ENCODE measurements around the gene SEC14L2.
A peak's percentile ranks its signal among the peaks of the same experiment; 100 is the strongest.
"Not testable (repeated sequence)": the region's sequence is repeated elsewhere in the genome, so short reads cannot be mapped to it uniquely, and the experiment has no call there.

Gene SEC14L2

DNA sequence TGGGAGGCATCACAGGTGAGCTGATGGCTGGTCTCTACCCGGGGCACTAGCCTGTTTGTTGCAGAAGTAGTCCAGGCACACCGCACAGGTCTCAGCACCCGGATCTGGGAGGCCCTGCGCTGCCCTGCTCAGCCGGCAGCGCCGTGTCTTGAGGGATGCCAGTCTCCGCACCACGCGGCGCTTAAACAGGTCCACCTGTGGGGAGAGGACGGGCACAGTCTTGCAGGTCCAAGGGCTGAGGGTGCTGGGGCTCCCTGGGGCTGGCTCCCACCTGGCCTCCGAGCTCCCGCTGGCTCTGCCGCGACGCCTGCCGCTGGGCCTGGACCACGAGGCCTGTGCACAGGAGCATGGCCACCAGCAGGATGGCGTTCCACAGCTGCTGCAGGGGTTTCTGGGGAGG is 16.8 kb upstream of the SEC14L2 start:
- DNase-seq = no peak

DNA sequence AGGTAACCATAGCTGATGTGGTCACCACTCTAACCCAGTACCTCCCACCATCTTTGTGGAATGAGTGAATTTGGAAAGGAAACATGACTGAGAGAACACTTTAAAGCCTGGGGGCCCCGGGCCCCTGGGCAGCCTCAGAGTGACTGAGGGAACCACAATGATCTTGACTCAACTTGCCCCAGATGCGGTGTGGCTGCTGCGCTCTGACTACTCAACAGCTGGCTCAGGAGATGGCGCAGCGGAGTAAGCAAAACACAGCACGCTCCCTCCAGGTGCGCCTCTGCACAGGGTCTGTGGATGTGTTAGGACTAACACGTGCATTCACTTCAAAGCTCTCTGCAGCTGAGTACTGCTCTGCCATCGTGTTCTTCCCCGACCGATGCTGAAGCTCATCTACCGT is 15.6 kb upstream of the SEC14L2 start:
- DNase-seq = no peak

DNA sequence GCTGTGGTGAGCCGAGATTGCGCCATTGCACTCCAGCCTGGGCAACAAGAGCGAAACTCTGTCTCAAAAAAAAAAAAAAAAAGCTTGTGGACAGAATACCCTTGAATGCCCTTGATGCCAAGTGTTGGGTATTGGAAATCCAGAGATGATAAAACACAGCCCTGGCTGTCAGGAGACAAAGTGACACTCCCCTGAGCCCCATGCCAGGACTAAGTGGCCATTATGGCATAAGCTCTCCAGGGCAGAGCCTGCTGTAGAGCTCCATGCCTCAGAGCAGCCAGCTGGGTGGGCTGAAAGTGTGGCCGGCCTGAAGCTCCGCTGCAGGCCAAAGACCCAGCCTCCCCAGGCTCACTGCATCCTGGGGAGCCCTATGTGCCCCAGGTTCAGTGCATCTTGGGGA is 14.5 kb upstream of the SEC14L2 start:
- no peak for DNase-seq

DNA sequence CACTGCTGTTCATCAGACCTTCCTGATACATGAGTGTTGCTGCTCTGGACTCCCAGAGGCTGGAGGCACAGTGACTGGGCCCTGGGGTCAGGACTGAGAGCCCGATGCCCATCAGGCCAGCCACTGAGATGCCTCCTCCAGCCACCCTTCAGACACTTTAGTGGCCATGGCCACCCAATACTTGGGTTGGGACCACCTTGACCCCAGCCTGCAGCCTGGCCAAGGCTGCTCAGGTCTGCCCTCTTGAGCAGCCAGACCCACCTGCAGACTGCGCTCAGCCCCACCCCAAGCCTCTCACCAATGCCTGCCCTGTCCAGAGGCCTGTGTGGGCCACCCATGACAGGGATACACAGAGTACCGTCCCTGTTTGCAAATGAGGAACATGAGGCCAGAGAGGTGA is 13.8 kb upstream of the SEC14L2 start:
- no peak for DNase-seq

DNA sequence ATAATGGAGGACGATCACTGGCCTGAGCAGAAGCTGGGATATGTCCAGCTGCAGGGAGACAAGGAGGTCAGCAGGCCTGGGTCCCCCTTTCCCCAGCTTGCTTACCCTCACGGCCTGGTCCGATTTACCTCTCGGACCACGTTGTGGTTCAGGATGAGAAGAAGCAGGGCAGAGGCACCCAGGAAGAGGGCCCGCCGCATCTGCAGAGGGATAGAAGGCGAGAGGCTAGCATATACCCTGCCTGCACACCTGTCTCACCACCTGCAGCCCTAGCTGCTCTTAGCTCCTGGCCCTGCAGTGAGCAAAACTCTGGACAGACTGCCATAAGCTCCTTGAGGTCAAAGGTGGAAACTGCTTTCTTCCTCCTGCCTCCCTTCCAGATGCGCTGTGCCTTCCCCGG is 10.9 kb upstream of the SEC14L2 start:
- no peak for DNase-seq

DNA sequence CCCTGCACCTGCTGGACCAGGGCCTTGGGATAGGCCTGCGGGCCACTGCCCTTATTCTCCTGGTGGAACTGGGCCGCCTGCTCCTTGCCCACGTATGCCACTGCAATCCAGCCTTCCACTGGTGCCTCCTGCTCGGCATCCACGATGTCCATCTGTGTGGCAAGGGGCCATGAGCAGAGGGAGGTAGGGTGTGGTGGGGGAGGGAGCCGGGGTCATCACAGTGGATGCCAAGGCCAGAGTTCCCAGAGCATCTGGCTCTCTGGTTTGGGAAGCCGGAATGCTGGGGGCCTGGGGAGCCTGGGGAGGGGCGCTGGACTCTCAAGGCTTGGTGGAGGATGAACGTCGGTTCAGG is 10.2 kb upstream of the SEC14L2 start:
- DNase-seq = no peak

DNA sequence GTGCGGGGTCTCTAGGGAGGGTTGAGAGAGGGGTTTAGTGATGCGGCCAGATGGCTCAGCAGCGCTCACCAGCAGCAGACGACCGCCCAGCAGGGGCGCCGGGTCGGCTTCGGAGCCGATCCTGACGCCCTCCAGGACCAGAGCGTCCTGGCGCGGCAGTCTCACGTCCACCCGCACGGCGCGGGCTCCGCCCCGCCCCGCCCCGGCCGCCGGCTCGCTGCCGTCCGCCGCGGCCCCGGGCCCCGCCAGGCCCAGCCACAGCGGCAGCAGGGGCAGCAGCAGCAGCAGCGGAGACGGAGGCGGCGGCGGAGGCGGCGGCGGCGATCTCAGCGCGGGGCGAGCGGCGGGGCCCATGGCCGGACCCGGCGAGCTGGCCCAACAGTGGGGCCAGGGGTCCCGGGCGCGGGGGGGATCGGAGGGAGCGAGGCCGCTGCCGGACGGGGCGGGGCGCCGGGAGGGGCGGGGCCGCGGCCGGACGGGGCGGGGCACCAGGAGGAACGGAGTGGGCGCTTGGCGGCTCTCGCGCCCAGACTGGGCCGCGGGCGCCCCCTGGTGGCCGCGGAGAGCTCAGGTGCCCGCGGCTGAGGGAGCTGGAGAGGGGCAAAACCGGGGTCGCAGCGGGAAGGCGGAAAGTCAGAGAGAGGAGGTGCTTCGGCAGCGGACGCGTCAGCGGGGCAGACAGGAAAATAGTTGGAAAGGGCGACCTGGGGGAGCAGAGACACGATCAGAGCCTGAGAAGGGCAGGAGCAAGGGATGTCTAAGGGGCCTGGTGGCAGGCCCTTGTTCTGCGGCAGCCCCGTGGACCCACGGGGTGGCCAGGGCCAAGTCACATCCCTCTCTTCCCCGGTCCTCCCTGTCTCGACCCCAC is 9.6 kb upstream of the SEC14L2 start, which contains the start of gene RNF215:
TSS of gene RNF215 (minus strand) at position 452 of the 868 bp plus-strand sequence. CDS start at position 354, 98 bp downstream.
- DNase-seq = peak; percentile 89

DNA sequence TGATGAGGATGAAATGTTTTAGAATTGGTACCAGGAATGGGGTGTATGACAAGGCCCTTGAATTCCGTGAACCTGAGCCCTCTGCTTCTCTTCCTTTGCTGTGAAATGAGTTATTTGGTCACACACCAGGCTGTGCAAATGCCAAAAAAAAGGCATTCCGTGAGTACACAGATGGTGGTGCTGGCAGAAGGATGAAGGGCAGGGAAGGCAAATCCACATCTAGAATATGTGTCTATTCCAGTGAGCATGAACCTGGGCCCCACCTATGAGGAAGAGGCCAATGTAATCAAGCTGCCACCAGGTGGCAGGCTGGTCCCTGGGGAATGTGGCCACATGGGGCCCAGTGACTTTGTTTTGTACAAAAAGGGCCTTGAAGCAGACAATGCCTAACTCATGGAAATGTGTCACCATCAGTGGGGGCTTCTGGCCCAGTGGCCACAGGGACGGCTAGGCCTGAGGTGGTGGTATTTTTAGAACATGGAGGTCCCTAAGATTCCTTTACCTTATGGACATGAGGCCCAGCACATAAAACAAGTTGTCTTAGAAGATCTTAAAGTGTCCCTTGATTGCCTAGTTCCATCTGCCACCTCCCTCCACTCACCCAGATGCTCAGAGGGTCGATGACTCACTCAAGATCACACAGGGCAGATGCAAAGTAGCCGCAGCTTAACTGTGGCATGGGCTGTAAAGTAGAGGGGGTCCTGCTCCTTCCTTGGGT is 5.7 kb upstream of the SEC14L2 start:
- peak; percentile 68 for DNase-seq

DNA sequence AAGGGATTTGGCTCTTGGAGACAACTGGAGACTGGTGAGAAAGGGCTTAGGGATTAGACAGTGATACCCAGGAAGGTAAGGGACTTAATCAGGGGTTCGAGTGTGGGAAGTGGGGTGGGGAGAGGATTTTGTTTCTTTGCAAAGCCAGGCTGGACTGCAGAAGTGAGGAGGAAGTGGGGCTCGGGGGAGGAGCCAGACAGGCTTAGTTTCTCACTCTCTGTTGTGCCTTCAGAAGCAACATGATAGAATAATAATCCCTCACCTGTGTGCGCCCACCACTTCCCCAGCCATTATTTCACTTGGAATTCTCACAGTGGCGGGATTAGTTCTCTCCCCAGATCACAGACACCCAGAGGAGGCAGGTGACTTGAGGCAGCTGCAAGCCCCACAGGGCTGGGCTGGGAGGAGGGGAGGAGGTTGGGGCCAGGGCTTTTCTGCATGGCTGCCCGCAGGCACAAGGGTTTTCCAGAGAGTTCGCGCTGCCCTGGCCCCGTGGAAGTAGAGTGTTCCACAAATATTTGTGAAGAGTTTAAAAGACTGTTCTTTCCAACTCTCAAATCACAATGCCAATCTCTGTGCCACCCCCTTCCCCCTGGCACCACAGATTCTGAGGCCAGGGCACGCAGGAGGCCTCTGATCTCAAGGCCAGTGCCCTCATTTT is 4.0 kb upstream of the SEC14L2 start:
- no peak for DNase-seq

DNA sequence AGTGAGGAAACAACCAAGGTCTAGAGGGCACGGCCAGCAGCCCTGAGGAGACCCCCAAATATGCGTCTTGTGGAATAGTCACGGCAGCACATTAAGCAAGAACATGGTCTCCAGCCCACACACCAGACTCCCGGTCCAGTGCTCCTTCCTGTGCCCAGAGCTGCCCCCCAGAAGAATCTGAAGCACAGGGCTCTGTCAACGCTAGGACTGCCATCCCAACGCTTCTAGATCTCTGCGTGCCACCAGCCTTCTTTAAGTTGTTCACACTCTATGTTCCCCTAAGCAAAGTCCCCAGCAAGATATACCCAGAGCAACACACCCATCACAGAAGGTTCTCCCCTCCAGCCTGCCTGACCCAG is 3.5 kb upstream of the SEC14L2 start:
- no peak for DNase-seq

DNA sequence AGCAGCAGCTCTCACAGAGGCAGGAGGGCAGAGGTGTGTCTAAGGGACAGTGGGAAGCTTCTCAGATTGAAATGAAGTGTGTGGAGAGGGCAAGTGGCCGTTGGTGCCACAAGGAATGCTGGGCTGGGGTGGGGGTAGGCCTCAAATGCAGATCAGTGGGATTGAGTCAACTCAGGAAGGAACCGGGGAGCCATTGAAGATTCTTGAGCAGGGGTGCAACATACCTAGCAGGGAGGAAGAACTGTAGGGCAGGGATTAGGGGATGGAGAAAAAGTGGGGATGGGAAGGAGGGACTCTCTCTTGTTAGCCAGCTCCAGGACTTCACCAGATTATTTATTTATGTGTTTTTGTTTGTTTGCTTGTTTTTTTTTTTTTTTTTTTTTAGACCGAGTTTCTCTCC is 2.9 kb upstream of the SEC14L2 start:
- DNase-seq = no peak

DNA sequence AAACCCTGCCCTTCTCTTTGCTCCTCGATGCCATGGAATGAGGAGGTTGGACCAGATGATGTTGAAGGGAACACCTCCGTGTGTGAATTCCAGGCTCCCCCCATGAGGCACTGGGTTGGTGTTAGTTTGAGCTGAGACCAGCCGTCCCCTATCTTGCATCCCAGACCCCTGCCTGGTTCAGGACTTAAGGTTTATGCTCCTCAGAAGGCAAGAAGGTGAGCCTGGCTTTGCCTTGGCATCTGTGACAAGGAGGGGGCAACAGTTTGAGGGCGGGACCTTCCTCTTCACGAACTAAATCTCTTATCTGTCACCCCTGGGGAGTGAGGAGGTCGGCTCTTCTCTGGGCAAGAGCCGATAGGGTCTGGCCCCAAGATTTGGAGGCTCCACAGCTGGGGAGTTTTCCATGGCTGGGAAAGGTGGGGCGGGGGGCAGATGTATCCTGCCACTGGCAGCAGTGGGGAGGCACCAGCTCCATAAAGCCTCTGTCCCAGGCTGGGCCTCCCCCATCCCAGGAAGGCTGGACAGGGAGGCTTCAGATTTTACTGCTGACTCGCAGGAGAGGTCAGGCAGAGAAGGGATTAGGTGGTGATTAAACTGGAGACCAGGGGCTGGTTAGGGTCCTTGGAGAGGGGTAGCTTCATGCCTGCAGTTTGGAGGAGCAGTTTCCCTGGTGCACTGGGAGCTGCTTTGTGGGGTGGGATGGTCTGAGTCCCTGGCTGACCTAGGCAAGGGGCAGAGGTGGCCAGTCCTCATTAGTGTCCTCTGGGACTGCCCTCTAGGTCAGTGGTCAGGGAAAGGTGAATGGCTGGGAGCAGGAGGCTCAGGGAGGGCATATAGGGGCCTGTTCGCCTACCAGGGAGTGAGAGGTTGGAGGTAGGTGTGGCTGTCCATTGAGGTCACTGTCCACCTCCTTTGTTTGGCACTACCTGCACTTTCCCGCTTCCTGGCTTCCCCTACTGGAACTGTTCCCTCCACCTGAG is 1.1 kb downstream of the SEC14L2 start:
- DNase-seq = no peak

DNA sequence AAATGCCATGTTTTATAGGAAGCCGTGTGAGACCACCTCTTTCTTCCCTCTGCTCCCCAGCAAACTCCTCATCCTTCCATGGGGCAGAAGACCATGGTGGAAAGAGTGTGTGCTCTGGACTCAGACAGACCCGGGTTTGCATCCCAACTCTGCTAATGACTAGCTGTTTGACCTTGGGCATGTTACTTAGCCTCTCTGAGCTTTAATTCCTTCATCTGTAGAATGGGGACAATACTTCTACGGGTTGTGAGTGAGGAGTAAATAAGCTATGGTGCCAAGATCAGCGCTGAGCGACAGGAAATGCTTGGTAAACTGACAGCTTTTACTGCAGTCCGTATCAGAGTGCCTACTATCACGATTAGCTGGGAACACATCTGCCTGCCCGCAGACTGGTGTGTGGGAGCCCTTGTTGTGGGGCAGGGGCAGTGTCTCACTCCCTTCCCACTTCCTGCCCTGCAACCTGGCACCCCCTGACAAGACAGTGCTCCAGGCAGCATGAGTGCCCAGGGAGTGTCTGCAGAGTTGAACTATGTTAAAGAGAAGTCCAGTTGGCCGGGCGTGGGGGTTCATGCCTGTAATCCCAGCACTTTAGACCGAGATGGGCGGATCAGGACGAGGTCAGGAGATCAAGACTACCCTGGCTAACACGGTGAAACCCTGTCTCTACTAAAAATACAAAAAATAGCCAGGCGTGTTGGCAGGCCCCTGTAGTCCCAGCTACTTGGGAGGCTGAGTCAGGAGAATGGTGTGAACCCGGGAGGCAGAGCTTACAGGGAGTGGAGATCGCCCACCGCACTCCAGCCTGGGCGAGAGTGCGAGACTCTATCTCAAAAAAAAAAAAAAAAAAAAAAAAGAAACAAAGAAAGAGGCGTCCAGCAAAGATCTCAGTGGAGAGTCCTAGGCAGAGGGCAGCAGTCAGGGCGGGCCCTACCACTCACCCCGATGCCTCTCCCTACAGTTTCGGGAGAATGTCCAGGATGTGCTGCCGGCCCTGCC is 2.2 kb downstream of the SEC14L2 start:
- no peak for DNase-seq

DNA sequence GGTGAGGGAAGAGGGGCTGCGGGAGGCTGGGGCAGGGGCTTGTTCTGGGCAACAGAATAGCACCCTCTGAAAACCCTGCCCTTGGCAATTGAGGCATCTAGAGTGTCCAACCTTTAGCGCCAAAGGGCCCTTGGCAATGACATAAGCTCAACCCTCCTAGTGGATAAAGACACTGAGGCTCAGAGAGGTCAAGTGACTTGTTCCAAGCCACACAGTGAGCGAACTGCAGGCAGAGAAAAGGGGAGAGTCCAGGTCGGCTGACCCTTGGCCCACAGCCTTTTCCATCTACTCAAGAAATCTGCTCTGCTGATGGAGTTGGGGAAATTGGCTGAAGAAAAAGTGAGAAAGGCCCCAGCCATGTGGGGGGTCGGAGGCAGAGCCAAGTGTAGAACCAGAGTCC is 2.9 kb downstream of the SEC14L2 start:
- DNase-seq = no peak

DNA sequence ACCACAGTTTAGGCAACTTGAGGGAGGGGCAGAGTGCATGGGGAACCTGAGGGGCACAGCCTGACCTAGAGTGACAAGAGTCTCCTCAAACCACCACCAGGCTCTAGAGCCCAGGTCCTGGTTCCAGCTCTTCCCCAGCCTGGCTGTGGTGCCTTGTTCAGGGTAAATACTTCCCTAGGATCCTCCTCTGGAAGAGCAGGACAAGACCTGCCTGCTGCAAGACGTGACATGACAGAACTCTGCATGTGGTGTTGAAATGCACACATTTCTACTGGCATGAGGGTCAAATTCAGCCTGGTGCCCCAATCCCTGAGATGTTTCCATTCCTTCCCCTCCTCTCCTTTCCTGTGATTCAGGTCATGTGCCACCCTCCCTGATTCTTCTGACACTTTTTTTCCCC is 3.3 kb downstream of the SEC14L2 start:
- no peak for DNase-seq

DNA sequence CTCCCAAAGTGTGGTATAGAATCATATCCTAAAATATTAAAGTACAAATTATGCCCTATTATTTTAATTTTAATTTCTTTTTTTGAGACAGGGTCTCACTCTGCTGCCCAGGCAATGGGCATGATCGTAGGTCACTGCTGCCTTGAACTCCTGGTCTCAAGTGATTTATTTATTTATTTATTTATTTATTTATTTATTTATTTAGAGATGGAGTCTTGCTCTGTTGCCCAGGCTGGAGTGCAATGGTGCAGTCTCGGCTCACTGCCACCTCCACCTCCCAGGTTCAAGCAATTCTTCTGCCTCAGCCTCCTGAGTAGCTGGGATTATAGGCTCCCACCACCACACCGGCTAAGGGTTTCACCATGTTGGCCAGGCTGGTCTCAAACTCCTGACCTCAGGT is 4.2 kb downstream of the SEC14L2 start:
- not testable (repeated sequence) for DNase-seq

DNA sequence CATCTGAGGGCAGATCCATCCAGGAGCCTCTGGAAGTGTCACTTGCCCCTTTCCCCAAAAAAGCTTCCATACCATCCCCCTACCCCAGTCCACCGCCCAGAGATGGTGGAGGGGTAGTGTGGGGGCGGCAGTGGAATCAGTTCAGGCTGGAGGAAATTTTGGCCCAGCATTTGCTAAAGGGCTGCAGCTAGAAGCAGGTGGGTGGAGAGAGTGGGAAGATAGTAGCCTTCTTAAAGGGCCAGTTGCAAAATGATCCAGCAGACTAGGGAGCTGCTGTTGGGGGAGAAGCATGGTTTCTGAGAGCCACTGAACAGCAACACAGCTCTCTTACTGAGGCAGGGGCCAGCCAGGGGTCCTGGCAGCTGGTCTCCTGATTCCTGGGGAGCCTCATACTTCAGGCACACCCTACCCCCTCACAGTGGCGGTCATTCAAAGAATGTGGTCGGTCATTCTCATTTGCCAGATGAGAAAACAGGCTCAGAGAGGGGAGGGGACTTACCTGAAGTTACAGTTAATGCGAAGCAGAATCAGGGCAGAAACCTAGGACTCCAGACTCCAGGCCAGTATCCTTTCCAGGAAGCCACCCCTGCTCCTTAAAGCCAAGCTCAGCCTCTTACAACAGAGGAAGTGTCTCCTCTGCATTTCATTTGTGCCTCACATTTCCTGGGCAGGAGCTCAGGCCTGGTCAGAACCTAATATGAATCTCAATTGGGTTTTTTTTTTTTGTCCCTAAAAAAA is 5.4 kb downstream of the SEC14L2 start:
- DNase-seq = no peak

DNA sequence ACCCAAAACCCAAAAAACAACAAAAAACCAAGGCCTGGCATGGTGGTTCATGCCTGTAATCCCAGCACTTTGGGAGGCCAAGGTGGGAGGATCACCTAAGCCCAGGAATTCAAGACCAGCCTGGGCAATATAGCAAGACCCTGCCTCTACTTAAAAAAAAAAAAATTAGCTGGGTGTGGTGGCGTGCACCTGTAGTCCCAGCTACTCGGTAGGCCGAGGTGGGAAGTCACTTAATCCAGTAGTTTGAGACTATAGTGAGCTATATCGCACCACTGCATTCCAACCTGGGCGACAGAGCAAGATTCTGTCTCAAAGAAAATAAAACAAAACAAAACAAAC is 5.9 kb downstream of the SEC14L2 start:
- DNase-seq = not testable (repeated sequence)

DNA sequence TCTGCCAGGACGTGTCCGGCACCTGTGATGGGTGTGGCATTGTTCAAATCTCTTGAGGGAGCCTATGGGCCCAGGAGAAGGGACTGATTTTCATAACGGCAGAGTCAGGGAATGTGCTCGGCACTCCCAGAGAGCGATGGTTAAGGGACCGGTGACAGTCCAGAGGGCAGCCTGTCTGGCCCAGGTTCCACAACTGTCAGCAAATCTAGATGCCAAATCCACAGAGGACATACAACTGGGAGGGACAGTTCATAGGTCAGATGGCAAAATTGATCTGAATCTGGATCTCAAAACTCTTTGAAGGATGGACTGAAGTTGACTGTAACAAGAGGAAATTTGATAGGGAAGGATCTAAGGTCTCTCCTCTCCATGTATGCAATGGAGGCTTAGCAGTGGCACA is 7.5 kb downstream of the SEC14L2 start:
- DNase-seq = no peak

DNA sequence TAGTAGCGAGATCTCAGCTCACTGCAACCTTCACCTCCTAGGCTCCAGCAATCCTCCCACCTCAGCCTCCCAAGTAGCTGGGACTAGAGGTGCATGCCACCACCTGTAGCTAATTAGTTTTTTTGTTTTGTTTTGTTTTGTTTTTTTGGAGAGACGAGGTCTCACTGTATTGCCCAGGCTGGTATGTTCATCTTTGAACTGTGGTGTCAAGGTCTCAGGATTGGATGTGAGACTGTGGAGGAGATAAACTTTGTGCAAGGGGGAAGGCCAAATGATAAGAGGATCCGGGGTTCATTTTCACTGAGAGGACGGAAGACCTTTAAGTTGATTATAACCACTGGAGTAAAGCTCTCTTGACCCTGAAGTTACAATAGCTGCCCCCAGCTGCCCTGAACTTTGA is 8.9 kb downstream of the SEC14L2 start:
- DNase-seq = no peak

DNA sequence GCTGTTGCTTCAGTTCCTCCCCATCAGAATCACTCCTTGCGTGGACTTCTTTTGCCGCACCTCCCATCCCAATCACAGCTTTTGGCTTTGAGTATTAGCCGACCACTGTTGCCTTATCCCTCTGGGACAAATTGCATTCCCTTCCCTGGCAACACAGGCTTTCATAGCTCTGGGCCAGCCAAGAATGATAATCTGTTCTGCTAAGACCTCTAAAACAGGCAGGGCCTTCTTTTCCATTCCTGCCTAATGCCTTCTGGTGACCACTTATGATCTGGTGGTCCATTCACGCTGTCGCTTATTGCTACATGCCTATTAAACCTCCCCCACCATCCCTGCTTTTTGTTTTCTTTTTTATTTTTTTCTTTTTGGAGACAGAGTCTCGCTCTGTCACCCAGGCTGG is 9.6 kb downstream of the SEC14L2 start:
- DNase-seq = no peak
